Cardiac fibroblast (primary cell): ENCODE data around the gene CLK3.

Source experiments
- DNase-seq, 2 donors: peaks; one replicate each; pipeline versions ENCODE4 v3.0.0 to v3.0.0-alpha.2; 2010; ENCODE audit warnings: low read depth in 2 of 2
- H3K4me3 ChIP-seq, 2 donors: replicated peaks in 1 of 2; 1 replicate in 1 of 2; 2 replicates in 1 of 2; pipeline ENCODE4 v1.5.1; 2011; ENCODE audit warnings: low read depth in 2 of 2, low read length in 2 of 2, mild to moderate bottlenecking in 2 of 2, moderate library complexity in 1 of 2
- CTCF ChIP-seq: IDR thresholded peaks from one replicate; pipeline ENCODE4 v1.5.1; 2011; ENCODE audit warnings: low read depth, mild to moderate bottlenecking, low read length, inconsistent platforms

CLK3 gene

GRCh38 chr15:74631087-74631385 lies 15.4 kb downstream of the CLK3 start:
- TF ChIP-seq CTCF: no peak
- H3K4me3 ChIP-seq: no peak overlapping the region
- no peak for DNase-seq

GRCh38 chr15:74631408-74631807 lies 15.8 kb downstream of the CLK3 start:
- H3K4me3 ChIP-seq: no peak overlapping the region
- no peak for DNase-seq
- TF ChIP-seq CTCF: no peak

GRCh38 chr15:74631935-74632560 lies 16.4 kb downstream of the CLK3 start:
- no peak overlapping the region for H3K4me3 ChIP-seq
- DNase-seq: peak; percentile 61 to 63
- TF ChIP-seq CTCF: peak; percentile 94

- TF ChIP-seq CTCF: no peak
- H3K4me3 ChIP-seq: no peak overlapping the region
- no peak for DNase-seq
Measured at GRCh38 chr15:74632601-74633000, 17.0 kb downstream of the CLK3 start.

GRCh38 chr15:74633781-74634180 lies 18.1 kb downstream of the CLK3 start:
- no peak overlapping the region for H3K4me3 ChIP-seq
- no peak for DNase-seq
- TF ChIP-seq CTCF: no peak

GRCh38 chr15:74635228-74635627 lies 19.6 kb downstream of the CLK3 start:
- H3K4me3 ChIP-seq: no peak overlapping the region
- peak; percentile 73 to 75 for DNase-seq
- peak; percentile 81 for TF ChIP-seq CTCF

GRCh38 chr15:74636984-74637383 lies 21.3 kb downstream of the CLK3 start:
- no peak for TF ChIP-seq CTCF
- no peak for DNase-seq
- H3K4me3 ChIP-seq: no peak overlapping the region
